HK-2 (cell line): ENCODE data around the gene HIPK4.
"Not testable (repeated sequence)": the region's sequence is repeated elsewhere in the genome, so short reads cannot be mapped to it uniquely, and the experiment has no call there.

Experiments
- DNase-seq: peaks from one replicate; pipeline ENCODE4 v3.0.0-alpha.2; 2018; ENCODE audit not compliant: unreplicated experiment

The HIPK4 gene

GRCh38 chr19:40417643-40417981 is 27.6 kb upstream of the HIPK4 start:
- no peak for DNase-seq

DNA sequence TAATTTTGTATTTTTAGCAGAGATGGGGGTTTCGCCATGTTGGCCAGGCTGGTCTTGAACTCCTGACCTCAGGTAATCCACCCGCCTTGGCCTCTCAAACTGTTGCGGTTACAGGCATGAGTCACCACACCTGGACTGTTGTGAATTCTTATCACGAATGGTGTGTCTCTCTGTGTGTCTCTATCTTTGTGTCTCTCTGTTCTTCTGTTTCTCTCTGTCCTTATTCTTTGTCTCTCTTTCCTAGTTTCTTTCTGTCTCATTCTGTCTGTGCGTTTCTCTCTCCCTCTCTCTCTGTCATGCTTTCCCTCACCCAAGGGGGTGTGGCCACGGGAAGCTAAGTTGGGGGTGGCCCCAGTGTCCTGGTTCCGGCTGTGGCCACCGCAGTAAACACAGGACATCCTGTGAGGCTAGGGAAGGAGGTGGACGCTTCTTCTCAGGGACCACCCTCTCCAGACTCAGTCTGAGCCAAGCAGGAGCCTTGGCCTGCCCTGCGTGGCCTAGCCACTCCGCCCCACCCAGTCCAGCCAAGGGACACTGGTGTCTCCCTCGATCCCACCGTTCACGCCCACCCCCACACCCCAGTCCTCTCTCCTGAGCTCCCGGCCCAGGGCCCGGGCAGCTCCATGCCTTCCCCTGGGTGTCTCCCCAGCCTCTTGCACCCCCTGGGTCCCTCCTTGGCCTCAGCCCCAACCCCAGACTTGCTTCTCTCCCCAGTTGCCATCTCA is 27.1 kb upstream of the HIPK4 start:
- peak; percentile 45 for DNase-seq

GRCh38 chr19:40415768-40416167 is 25.8 kb upstream of the HIPK4 start:
- DNase-seq: no peak

GRCh38 chr19:40414542-40415535 is 24.9 kb upstream of the HIPK4 start:
- no peak for DNase-seq

DNA sequence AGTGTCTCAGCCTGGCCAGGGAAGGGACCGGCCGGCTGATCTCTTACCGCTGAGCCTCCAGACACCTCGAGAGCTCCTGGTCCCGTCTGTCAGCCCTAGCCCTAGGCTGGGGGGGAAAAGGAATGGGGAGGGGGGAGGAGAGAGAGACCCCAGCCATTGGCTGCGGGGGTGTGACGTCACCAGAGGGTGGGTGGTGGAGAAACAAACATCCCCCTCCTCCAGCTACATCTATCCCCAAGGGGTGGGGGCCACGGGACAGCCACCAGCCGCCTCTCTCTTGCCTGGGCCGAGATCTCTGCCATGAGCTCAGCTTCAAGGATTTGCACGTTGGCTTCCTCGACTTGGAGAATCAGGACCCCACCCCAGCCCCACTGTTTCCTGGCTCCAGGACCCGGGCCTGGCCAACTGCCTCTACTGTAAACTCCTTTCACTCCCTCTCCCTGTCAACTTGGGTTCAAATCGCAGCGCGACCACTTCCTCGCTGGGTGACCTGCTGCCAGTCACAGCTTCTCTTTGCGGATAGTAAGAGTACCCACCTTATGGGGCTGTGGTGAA is 23.4 kb upstream of the HIPK4 start, which contains the start of gene PRX:
PRX (minus strand) TSS at position 88 of the 555 bp plus-strand sequence. CDS start 5,446 bp downstream, outside the sequence.
- no peak for DNase-seq

DNA sequence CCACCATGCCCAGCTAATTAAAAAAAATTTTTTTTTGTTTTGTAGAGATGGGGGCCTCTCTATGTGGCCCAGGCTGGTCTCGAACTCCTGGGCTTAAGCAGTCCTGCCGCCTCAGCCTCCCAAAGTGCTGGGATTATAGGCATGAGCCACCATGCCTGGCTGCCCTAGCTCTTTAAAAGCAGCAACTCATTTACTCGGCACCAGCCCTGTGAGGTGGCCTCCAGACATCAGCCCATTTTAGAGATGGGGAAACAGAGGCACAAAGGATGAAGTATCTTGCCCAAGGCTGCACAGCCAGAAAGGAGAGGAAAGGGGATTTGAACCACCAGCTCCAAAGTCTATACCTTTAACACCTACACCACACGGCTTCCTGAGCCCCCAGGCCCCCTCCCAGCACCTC is 22.9 kb upstream of the HIPK4 start:
- no peak for DNase-seq

- DNase-seq: no peak
These were observed 22.0 kb upstream of the HIPK4 start for GRCh38 chr19:40411958-40412499.

DNA sequence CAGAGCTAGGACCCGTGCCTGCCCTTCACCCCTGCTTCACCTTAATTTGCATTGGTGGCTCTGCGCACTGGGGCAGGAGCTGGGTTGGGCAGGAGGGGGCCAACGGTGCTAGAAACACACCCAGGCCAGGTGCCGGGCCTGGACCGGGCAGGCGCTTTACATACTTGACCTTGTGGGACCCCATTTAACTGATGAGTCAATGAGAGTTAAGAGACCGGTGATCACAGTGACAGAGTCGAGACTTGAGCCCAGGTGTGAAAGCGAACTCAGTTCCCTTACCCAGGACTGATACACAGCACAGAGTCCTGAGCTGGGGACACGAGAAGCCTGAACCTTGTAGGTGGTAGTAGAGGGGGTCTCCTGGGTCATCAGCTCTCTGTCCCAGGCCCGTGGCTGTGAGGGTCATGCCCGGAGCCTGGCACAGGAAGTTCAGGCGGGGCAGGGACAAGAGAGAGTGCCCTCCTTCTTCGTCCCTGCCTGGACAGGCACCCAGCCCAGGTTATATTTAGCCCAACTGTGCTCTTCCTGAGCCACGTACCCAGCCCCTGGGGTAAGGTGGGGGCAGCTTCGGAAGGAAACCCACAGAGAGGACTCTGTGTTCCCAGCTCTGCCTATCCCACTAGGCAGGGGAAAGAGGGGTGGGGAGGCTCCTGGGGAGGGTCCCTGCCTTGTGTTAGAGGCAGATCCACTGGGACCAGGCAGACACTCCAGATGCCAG is 21.3 kb upstream of the HIPK4 start:
- DNase-seq: no peak

DNA sequence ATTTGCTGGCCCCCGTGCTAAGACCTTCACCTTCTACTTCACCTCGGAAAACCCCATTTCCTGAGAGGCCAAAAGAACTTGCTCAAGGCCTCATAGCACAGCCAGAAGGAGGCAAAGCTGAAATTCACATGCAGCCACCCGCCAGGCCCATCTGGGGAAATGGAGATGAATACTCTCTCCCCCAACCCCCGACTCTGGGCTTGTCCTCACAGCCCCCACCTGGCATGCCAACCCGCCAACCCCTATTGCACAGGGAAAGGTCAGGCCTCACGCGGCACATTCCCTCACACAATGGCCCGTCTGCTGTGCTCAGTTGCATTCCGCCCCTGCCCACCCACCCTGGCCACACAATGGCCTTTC is 20.0 kb upstream of the HIPK4 start:
- no peak for DNase-seq

GRCh38 chr19:40408598-40408925 is 18.6 kb upstream of the HIPK4 start:
- not testable (repeated sequence) for DNase-seq

DNA sequence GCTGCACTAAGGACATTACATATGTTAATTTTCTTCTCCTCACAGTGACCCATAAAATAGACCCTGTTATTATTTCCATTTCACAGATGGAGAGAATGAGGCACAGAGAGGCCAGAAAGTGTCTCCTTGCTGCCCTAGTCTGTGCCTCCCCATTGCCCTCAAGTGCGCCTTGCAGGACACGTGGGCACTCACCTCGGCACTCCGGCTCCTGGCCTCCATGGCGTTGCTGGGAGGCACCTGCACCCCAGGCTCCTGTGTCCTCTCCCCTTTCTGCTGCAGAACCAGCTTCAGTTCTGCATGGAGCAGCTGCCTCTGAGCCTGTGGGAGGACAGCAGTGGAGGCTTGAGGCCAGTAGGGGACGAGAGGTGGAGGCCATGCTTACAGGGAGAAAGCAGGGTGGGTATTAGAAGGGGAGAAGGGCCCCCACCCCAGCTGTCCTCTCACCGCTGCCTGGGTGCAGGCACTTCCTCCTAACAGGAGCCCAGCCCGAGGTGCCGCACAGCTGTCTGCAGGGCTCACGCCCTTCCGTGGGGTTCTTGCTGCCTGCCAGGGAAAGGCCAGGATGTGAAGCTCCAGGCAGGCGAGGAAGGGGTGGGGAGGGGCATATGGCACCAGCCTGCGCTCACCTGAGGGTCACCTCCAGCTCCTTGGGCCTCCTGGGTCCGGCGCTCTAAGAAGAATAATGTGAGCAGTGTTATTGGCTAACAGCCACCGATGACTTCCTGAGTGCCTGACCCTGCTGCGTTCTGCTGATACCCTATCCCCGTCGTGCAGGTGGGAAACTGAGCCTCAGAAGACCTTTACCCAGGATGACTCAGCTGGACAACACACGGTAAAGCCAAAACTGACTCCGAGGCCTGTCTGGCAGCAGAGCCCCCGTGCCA is 18.0 kb upstream of the HIPK4 start:
- DNase-seq: no peak

GRCh38 chr19:40403262-40403984 is 13.4 kb upstream of the HIPK4 start:
- DNase-seq: peak; percentile 97

DNA sequence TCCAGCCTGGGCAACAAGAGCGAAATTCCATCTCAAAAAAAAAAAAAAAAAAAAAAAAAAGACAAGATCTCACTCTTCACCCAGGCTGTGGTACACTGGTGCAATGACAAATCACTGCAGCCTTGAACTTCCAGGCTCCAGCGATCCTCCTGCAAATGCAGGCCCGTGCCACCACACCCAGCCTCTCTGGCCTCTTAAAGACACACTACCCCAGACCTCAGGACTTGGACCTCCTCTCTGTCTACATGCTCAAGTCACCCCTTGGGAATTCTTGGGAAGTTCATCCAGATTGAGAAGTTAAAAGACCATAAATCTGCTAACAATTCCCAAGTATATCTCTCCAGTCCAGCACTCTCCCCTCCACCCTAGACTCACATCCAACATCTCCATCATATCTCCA is 10.6 kb upstream of the HIPK4 start:
- DNase-seq: no peak

DNA sequence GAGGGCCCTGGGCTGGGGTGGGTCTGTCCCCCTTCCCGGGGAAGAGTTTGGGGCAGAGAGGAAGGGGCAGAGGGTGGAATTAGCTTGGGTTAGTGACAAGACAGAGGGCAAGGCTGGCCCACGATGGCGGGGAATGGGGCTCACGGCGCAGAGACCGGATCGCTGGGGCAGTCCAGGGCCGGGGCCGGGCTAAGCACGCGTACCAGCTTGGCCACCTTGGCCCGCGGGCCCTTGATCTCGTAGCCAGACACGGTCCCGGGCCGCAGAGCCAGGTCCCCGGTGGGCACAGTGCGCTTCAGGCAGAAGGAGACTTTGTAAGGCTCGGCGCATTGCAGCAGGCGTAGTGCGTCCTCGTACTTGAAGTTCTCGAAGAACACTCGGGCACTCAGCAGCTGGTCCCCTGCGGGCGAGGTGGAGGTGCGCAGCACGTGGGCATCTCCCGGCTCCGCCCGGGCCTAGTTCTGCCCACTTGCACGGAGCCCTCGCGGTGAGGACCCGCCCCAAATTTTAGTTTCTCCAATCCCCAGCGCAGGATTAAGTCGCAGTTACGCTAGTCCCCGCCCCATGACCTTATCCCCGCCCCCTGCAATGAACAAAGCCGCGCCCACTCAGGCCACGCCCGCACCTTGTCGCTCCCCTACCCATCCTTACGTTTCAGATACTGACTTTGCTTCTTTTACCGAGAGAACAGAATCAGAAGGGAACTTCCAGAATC is 8.6 kb upstream of the HIPK4 start:
- no peak for DNase-seq

DNA sequence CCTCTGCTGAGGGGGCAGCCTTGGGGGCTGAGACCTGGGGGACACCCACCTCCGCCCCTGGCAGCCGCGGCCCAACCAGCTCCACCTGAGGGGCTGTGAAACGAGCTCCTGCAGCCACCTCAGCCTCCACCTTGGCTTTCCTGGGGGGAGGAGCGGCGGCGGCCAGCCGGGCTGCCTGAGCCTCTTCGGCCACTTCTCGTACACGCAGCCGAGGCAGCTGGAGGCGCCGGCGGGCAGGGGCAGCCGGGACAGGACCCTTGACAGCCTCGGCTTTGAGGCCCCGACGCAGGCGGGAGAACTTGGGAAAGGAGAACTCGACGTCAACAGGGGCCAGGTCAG is 7.6 kb upstream of the HIPK4 start:
- DNase-seq: no peak

DNA sequence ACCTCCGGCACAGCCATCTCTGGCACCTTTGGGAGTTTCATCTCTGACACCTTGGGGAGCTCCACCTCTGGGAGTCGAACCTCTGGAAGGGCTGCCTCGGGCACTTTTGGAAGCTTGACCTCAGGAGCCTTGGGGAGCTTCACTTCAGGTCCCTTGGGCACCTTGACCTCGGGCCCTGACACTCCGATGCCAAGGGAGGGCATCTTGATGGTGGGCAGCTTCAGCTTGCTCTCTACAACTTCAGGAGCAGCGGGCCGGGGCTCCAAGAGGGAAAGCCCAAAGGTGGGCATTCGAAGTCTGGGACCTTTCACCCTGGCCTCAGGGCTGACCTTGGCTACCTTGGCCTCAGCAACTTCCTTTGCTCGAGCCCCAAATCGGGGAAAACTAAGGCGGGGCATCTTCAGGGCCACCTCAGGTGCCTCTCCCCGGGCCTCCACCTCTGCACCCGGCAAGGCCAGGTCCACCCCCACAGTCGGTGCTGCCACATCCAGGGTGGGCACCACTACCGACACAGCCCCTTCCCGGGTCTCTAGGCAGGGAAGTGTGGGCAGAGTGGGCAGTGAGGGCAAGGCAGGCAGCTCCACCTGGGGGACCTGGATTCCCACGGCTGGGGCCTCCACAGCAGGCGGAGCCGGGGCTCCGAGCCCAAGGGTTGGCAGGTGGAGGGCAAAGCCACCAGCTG is 7.0 kb upstream of the HIPK4 start:
- DNase-seq: no peak

DNA sequence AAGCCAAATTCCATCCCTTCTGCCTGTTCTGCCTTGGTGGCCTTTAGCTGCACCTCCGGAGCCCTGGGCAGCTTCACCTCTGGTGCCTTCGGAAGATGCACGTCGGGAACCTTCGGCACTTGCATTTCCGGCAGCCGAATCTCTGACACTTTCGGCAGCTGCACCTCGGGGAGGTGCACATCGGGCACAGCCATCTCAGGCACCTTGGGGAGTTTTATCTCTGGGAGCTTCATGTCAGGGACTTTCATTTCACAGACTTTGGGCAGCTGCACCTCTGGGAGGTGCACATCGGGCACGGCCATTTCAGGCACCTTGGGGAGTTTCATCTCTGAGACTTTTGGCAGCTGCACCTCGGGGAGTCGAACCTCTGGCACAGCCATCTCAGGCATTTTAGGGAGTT is 6.0 kb upstream of the HIPK4 start:
- no peak for DNase-seq

GRCh38 chr19:40394816-40395210 is 4.8 kb upstream of the HIPK4 start:
- DNase-seq: peak; percentile 15
